C4-2B (cell line): ENCODE measurements around the gene RIMS4.

ENCODE experiments used
- H3K27ac ChIP-seq: fragments of 450-650 bp; 2 replicates; pipeline ENCODE4 v1.5.1; 2017
- ZFX ChIP-seq: fragments of 450-650 bp; IDR thresholded peaks from 2 replicates; pipeline ENCODE4 v1.6.1; 2017
- TF ChIP-seq, protein P1 (sequence below): fragments of 450-650 bp; conservative IDR thresholded peaks from 2 replicates; pipeline ENCODE4 v1.5.1; 2017; ENCODE audit warnings: mild to moderate bottlenecking

The RIMS4 gene

DNA sequence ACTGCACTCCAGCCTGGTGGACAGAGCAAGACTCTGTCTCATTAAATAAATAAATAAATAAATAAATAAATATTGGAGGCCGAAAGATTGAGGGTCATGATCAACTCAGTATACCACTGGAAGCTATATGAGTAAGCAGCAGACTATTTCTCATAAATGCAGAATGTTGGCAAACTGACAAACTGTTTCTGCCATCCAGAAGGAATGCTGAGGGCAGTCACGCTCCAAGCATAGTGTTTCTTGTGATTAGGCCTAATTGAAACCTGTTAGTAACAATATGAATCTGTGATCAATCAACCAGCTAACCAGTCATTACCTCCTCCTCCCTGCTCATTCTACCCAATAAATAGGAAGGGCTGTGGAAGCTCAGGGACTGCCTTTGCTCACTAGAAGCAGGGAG, 79.9 kb downstream of the RIMS4 start:
- no peak overlapping the region for H3K27ac ChIP-seq
- no peak for TF ChIP-seq ZFX
- TF ChIP-seq, protein P1, sequence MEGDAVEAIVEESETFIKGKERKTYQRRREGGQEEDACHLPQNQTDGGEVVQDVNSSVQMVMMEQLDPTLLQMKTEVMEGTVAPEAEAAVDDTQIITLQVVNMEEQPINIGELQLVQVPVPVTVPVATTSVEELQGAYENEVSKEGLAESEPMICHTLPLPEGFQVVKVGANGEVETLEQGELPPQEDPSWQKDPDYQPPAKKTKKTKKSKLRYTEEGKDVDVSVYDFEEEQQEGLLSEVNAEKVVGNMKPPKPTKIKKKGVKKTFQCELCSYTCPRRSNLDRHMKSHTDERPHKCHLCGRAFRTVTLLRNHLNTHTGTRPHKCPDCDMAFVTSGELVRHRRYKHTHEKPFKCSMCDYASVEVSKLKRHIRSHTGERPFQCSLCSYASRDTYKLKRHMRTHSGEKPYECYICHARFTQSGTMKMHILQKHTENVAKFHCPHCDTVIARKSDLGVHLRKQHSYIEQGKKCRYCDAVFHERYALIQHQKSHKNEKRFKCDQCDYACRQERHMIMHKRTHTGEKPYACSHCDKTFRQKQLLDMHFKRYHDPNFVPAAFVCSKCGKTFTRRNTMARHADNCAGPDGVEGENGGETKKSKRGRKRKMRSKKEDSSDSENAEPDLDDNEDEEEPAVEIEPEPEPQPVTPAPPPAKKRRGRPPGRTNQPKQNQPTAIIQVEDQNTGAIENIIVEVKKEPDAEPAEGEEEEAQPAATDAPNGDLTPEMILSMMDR, result no peak

DNA sequence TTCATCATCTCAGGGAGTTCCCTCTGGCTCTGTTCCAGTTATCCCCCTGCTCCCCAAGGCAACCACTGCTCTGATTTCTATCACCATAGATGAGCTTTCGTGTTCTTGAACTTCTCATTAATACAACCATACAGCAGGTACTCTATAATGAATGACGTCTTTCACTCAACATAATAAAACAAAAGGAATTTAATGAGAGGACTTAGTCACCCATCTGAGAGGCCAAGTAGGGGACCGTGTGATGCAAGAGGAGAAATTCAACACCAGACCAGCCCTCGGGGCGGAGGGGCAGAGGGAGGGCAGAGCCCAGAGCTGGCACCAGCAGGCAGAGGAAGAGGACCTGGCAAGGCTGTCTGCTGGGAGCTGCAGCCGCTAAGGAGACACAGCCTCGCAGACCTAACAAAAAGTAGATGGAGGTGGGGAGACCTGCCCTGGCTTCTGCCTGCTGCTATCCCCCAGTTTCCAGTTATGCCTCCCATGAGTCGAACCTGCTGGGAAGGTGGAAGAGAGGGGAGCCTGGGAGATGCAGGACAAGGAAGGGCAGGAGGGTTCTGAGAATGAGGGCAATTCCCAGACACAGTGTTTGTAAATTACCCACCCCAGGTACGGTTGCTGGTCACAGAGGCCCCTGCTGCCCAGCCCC, 81.4 kb downstream of the RIMS4 start:
- no peak for TF ChIP-seq ZFX
- TF ChIP-seq, protein P1, result no peak
- peak overlapping the region; percentile 35 for H3K27ac ChIP-seq

DNA sequence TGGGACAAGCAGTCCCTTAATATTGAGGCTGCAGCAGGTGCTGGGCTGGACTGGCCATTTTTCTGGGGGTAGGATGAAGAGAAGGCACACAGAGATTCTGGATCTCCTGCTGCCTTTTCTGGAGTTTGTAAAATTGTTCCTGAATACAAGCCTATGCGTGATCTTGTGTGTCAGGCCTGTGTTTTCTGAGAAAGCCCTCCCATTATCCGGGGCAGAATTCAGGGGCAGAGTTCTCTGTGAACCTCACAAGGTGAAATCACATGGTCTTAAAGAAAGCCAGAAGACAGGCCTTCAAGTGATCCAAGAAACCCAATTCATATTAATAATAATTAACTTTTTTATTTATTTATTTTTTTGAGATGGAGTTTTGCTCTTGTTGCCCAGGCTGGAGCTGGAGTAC, 82.7 kb downstream of the RIMS4 start:
- no peak overlapping the region for H3K27ac ChIP-seq
- TF ChIP-seq ZFX, result no peak
- TF ChIP-seq, protein P1, result no peak

DNA sequence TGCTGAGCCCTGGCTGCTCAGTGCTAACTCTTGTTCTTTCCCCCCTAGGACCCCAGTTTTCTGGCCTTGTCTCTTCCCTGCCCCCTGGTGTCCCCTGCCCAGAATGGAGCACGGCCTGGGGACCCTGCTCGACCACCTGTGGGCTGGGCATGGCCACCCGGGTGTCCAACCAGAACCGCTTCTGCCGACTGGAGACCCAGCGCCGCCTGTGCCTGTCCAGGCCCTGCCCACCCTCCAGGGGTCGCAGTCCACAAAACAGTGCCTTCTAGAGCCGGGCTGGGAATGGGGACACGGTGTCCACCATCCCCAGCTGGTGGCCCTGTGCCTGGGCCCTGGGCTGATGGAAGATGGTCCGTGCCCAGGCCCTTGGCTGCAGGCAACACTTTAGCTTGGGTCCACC, 83.3 kb downstream of the RIMS4 start:
- TF ChIP-seq, protein P1, result no peak
- no peak for TF ChIP-seq ZFX

DNA sequence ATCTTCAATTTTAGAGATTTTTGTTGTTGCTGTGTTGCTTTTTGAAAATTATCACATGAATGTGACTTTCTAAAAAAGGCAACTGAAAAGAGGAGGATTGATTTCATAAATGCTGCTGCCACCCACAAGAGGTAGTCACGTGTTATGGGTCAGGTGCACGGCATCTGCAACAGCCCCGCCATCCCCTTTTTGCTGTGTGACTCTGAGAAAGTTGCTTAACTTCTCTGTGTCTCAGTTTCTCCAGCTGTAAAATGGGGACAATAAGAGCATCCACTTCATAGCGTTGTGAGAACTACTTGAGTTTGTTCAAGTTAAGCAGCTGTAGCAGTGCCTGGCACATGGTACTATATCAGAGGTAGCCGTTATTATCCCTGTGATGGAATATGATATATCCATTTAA, 84.5 kb downstream of the RIMS4 start:
- H3K27ac ChIP-seq, result no peak overlapping the region
- TF ChIP-seq, protein P1, result no peak
- TF ChIP-seq ZFX, result no peak

More for the DNA sequence above, 83.3 kb downstream of the RIMS4 start:
- H3K27ac ChIP-seq, result no peak overlapping the region

DNA sequence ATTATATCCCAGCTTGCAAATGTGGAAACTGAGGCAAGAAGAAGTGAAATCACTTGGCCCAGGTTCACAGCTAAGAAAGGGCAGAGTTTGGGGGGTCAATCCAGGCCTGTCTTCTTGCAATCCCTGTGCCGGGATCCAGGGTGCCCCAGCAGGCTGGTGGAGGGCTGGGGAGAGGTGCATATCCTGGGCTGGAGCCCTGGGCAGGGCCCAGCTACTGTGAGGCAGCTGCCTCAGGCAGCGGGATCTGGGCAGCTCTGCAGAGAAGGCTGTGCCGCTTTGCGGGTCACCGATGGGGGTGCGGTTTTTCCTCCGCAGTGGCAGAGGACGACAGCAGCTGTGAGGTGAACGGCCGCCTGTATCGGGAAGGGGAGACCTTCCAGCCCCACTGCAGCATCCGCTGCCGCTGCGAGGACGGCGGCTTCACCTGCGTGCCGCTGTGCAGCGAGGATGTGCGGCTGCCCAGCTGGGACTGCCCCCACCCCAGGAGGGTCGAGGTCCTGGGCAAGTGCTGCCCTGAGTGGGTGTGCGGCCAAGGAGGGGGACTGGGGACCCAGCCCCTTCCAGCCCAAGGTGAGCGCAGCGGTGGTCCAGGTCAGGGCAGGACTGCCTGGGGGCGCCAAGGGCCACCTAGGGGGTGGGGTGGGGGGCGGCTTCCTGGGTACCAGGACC, 85.8 kb downstream of the RIMS4 start:
- TF ChIP-seq, protein P1, result no peak
- no peak for TF ChIP-seq ZFX
- no peak overlapping the region for H3K27ac ChIP-seq

DNA sequence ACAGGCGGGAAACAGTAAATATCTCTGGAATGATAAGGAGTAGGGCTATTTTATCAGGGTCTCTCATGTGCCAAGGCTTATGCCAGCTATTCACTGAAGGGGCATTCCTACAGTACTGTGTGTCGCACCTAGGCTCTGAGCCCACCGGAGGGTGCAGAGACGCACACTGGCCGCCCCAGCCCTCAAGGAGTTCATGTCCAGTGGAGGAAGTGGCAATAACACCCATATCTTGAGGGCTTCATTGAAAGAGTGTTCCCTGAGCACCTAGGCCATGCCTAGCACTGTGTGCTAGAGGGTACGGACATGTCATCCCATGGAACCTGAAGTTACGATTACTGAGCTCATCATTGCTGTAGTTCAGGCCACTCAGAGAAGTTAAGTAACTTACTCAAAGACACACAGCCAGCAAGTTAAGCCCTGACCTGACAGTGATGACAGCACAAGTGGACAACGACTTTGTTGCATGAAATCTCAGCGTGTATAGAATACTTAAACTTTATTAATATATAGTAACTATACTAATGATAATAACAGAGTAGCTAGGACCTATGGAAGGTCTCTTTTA, 86.5 kb downstream of the RIMS4 start:
- TF ChIP-seq, protein P1, result no peak
- no peak for TF ChIP-seq ZFX
- H3K27ac ChIP-seq, result no peak overlapping the region
